ENCODE measurements around the gene CEP135.

GRCh38 chr4:55996646-55997045 lies 47.9 kb downstream of the CEP135 start:
- TF ChIP-seq POLR2A (IDR thresholded peaks at IDR 0.05), result no peak
- TF ChIP-seq CTCF (IDR thresholded peaks at IDR 0.05), result no peak
